HepG2 (cell line): Measurements from ENCODE around the gene SBNO2. TPM values are rescaled to one million over a fixed set of nuclear protein-coding genes. Genes with fewer than 3 reads are reported as not detected.
A peak's percentile ranks its signal among the peaks of the same experiment; 100 is the strongest.

ENCODE experiments used
- HCFC1 ChIP-seq: fragments of 150-350 bp; IDR thresholded peaks from 2 replicates; pipeline ENCODE4 v1.6.1; 2014; ENCODE audit warnings: low read depth, low read length
- HMG20A ChIP-seq: IDR thresholded peaks from 2 replicates; pipeline ENCODE4 v1.6.1; 2016; ENCODE audit warnings: borderline replicate concordance
- LCORL ChIP-seq, 2 experiments: fragments of 450-650 bp in 1 of 2; sonication (generic) in 1 of 2; formaldehyde crosslinking in 1 of 2; IDR thresholded peaks; 2 replicates each; pipeline versions ENCODE4 v1.5.0 to v1.6.1; 2017 to 2020; ENCODE audit warnings: antibody characterized with exemption in 1 of 2, missing genetic modification reagents in 1 of 2
- MTA1 ChIP-seq: sonication (generic); formaldehyde crosslinking; IDR thresholded peaks from 2 replicates; pipeline ENCODE4 v1.4.0; 2020; ENCODE audit warnings: missing genetic modification reagents, mild to moderate bottlenecking, borderline replicate concordance
- PCBP1 ChIP-seq: fragments of 200-400 bp; formaldehyde crosslinking; IDR thresholded peaks from 2 replicates; pipeline ENCODE4 v1.6.1; 2017; ENCODE audit warnings: mild to moderate bottlenecking, low read depth, low read length, borderline replicate concordance
- PHF8 ChIP-seq: sonication (generic); formaldehyde crosslinking; IDR thresholded peaks from 2 replicates; pipeline ENCODE4 v1.5.0; 2020; ENCODE audit warnings: missing genetic modification reagents
- RFX1 ChIP-seq: fragments of 450-650 bp; IDR thresholded peaks from 2 replicates; pipeline ENCODE4 v1.6.1; 2017
- SIN3B ChIP-seq: fragments of 150-350 bp; IDR thresholded peaks from 2 replicates; pipeline ENCODE4 v1.6.1; 2014; ENCODE audit warnings: low read length
- SMAD1 ChIP-seq: sonication (generic); formaldehyde crosslinking; IDR thresholded peaks from 2 replicates; pipeline ENCODE4 v1.4.0; 2020; ENCODE audit warnings: missing genetic modification reagents, low read depth, mild to moderate bottlenecking, borderline replicate concordance
- TEAD3 ChIP-seq: optimal IDR thresholded peaks from 2 replicates; pipeline ENCODE3; 2016; ENCODE audit warnings: borderline replicate concordance
- ZBTB7A ChIP-seq: sonication (generic); formaldehyde crosslinking; IDR thresholded peaks from 2 replicates; pipeline ENCODE4 v1.8.0; 2022; ENCODE audit warnings: mild to moderate bottlenecking, missing genetic modification reagents
- ZNF142 ChIP-seq: sonication (generic); formaldehyde crosslinking; IDR thresholded peaks from 2 replicates; pipeline ENCODE4 v1.4.0; 2020; ENCODE audit warnings: missing genetic modification reagents
- ZNF235 ChIP-seq: sonication (generic); formaldehyde crosslinking; IDR thresholded peaks from 2 replicates; pipeline ENCODE4 v1.8.1; 2023; ENCODE audit warnings: mild to moderate bottlenecking, missing genetic modification reagents, borderline replicate concordance
- ZNF280D ChIP-seq: sonication (generic); formaldehyde crosslinking; IDR thresholded peaks from 2 replicates; pipeline ENCODE4 v1.5.1; 2020; ENCODE audit warnings: mild to moderate bottlenecking, missing genetic modification reagents
- ZNF484 ChIP-seq: sonication (generic); formaldehyde crosslinking; IDR thresholded peaks from 2 replicates; pipeline ENCODE4 v1.5.1; 2020; ENCODE audit warnings: mild to moderate bottlenecking, low read depth, missing genetic modification reagents, borderline replicate concordance
- ZNF496 ChIP-seq: sonication (generic); formaldehyde crosslinking; IDR thresholded peaks from 2 replicates; pipeline ENCODE4 v1.8.1; 2023; ENCODE audit warnings: mild to moderate bottlenecking, moderate library complexity, missing genetic modification reagents; ENCODE audit not compliant: insufficient replicate concordance
- ZNF549 ChIP-seq: sonication (generic); formaldehyde crosslinking; IDR thresholded peaks from 2 replicates; pipeline ENCODE4 v1.5.0; 2020; ENCODE audit warnings: missing genetic modification reagents
- ZNF674 ChIP-seq: sonication (generic); formaldehyde crosslinking; IDR thresholded peaks from 2 replicates; pipeline ENCODE4 v1.5.0; 2020; ENCODE audit warnings: low read depth, mild to moderate bottlenecking, missing genetic modification reagents
- polyA plus RNA-seq, 8 experiments: library from polyadenylated mRNA; depleted of rRNA in 3 of 8; stranded (reverse) in 7 of 8; unstranded in 1 of 8; fragments of >200 nt; fragmentation: Illumina TruSeq in 4 of 8; extraction: Trizol in 4 of 8; gene quantifications; 2 replicates each; pipeline versions ENCODE4 v1.2.1 to v1.2.3, GENCODE V29; 2011 to 2016; ENCODE audit warnings: low read depth in 4 of 8, missing spikeins in 1 of 8, mixed read lengths in 1 of 8; ENCODE audit not compliant: insufficient read depth in 1 of 8
- total RNA-seq, 5 experiments: library from RNA; depleted of rRNA; stranded (reverse); fragments of >200 nt; fragmentation: Illumina TruSeq; extraction: Trizol; gene quantifications; 2 replicates each; pipeline ENCODE4 v1.2.3, GENCODE V29; 2016; ENCODE audit warnings: low read depth in 1 of 5
- TF ChIP-seq, protein P1 (sequence below): sonication (generic); formaldehyde crosslinking; IDR thresholded peaks from 2 replicates; pipeline ENCODE4 v1.8.1; 2022; ENCODE audit warnings: mild to moderate bottlenecking, missing genetic modification reagents

SBNO2 gene
- total and polyA plus RNA-seq, 2 of the 13 experiments (the other 11 are each of a cell fraction or from before 2014, with no cell fraction given) = 8.6 to 10.4 TPM

- TF ChIP-seq ZNF484 (CRISPR knock-in tag) (no peak), LCORL (IDR thresholded peaks at IDR 0.05) (no peak), LCORL (CRISPR knock-in tag; IDR thresholded peaks at IDR 0.05) (peak; percentile 81), ZNF142 (CRISPR knock-in tag) (peak; percentile 62; the same call in 1 of the 2 replicates), MTA1 (peak; percentile 78; the same call in 1 of the 2 replicates), TEAD3 (no peak), PCBP1 (peak; percentile 59; the same call in 1 of the 2 replicates), RFX1 (no peak), PHF8 (CRISPR knock-in tag) (peak; percentile 65; the same call in 1 of the 2 replicates), ZBTB7A (peak; percentile 82), ZNF235 (CRISPR knock-in tag) (no peak), HCFC1 (no peak; the same call in 1 of the 2 replicates), ZNF496 (CRISPR knock-in tag) (no peak), HMG20A (CRISPR knock-in tag) (no peak), ZNF549 (CRISPR knock-in tag) (no peak), ZNF674 (CRISPR knock-in tag) (no peak), SMAD1 (CRISPR knock-in tag) (0 out of 2 replicates have a peak, but pooled peaks have one; percentile 71), SIN3B (no peak), ZNF280D (CRISPR knock-in tag) (no peak)
- TF ChIP-seq, protein P1, sequence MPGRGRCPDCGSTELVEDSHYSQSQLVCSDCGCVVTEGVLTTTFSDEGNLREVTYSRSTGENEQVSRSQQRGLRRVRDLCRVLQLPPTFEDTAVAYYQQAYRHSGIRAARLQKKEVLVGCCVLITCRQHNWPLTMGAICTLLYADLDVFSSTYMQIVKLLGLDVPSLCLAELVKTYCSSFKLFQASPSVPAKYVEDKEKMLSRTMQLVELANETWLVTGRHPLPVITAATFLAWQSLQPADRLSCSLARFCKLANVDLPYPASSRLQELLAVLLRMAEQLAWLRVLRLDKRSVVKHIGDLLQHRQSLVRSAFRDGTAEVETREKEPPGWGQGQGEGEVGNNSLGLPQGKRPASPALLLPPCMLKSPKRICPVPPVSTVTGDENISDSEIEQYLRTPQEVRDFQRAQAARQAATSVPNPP = peak; percentile 70; the same call in 1 of the 2 replicates
These were observed 31.3 kb upstream of the SBNO2 start, which contains the start of gene STK11 (continued) for GRCh38 chr19:1205114-1206099.
